ENCODE measurements around the gene TMEM163.
"Not testable (repeated sequence)": the region's sequence is repeated elsewhere in the genome, so short reads cannot be mapped to it uniquely, and the experiment has no call there.

The TMEM163 gene

GRCh38 chr2:134573085-134573370 is 145.8 kb downstream of the TMEM163 start:
- DNase-seq: no peak

- DNase-seq: no peak
Measured at GRCh38 chr2:134572314-134573084, 146.3 kb downstream of the TMEM163 start.

GRCh38 chr2:134570676-134571075 is 148.1 kb downstream of the TMEM163 start:
- DNase-seq: no peak

GRCh38 chr2:134568413-134568812 is 150.4 kb downstream of the TMEM163 start:
- DNase-seq: no peak

- no peak for DNase-seq
Measured at GRCh38 chr2:134567666-134568065, 151.1 kb downstream of the TMEM163 start.

GRCh38 chr2:134564955-134565354 is 153.8 kb downstream of the TMEM163 start:
- DNase-seq: not testable (repeated sequence)

- no peak for DNase-seq
Measured at GRCh38 chr2:134564549-134564948, 154.3 kb downstream of the TMEM163 start.

- no peak for DNase-seq
Measured at GRCh38 chr2:134558208-134558830, 160.5 kb downstream of the TMEM163 start.

- DNase-seq: no peak
Measured at GRCh38 chr2:134555411-134555810, 163.4 kb downstream of the TMEM163 start.

- DNase-seq: no peak
Measured at GRCh38 chr2:134553657-134554056, 165.1 kb downstream of the TMEM163 start.

- no peak for DNase-seq
Measured at GRCh38 chr2:134550566-134551164, 168.1 kb downstream of the TMEM163 start.

GRCh38 chr2:134549104-134549503 is 169.7 kb downstream of the TMEM163 start:
- no peak for DNase-seq

- no peak for DNase-seq
Measured at GRCh38 chr2:134540990-134541389, 177.8 kb downstream of the TMEM163 start.

GRCh38 chr2:134539981-134540380 is 178.8 kb downstream of the TMEM163 start:
- DNase-seq: no peak

GRCh38 chr2:134537702-134538101 is 181.1 kb downstream of the TMEM163 start:
- no peak for DNase-seq

- no peak for DNase-seq
Measured at GRCh38 chr2:134537121-134537520, 181.7 kb downstream of the TMEM163 start.

- no peak for DNase-seq
Measured at GRCh38 chr2:134536296-134536695, 182.5 kb downstream of the TMEM163 start.

- DNase-seq: no peak
Measured at GRCh38 chr2:134532537-134532936, 186.3 kb downstream of the TMEM163 start.

- DNase-seq: no peak
Measured at GRCh38 chr2:134527381-134527780, 191.4 kb downstream of the TMEM163 start.

GRCh38 chr2:134522496-134523455 is 196.0 kb downstream of the TMEM163 start:
- DNase-seq: peak; percentile 91

GRCh38 chr2:134518101-134518500 is 200.7 kb downstream of the TMEM163 start:
- DNase-seq: no peak

GRCh38 chr2:134515137-134515536 is 203.7 kb downstream of the TMEM163 start:
- no peak for DNase-seq

- no peak for DNase-seq
Measured at GRCh38 chr2:134513465-134513804, 205.4 kb downstream of the TMEM163 start.

Data from NCI-H524 treated with DMSO at 0.1 percent for 48 hours (cell line).